Activated T-helper 1 cell treated with anti-CD3 and anti-CD28 coated beads, Interleukin-12 subunit alpha, Interleukin-12 subunit beta, Interleukin-2, Interleukin-4 antibody, amounts not matched to agents 30 ng/mL and 10 ng/mL and 1 ng/mL, durations not matched to agents 14 hours and 24 hours and 36 hours (primary cell): Measurements from ENCODE around the gene TP63. TPM values are rescaled to one million over a fixed set of nuclear protein-coding genes. Genes with fewer than 3 reads are reported as not detected.

Experiments used
- DNase-seq: peaks from one replicate; pipeline ENCODE4 v3.0.0; 2021; ENCODE audit warnings: low spot score
- H3K27ac Mint-ChIP-seq: one replicate; pipeline ENCODE4 v1.8.0; 2021; ENCODE audit warnings: mild to moderate bottlenecking, mixed read lengths
- H3K27me3 Mint-ChIP-seq: one replicate; pipeline ENCODE4 v1.8.0; 2022; ENCODE audit warnings: mild to moderate bottlenecking, moderate library complexity, mixed read lengths; ENCODE audit not compliant: insufficient read depth
- H3K36me3 Mint-ChIP-seq: one replicate; pipeline ENCODE4 v1.8.0; 2021; ENCODE audit warnings: low read depth, mixed read lengths
- H3K4me1 Mint-ChIP-seq: one replicate; pipeline ENCODE4 v1.8.0; 2021; ENCODE audit warnings: low read depth, mixed read lengths
- H3K4me3 Mint-ChIP-seq: one replicate; pipeline ENCODE4 v1.8.0; 2021; ENCODE audit warnings: mild to moderate bottlenecking, moderate library complexity, mixed read lengths
- H3K9me3 Mint-ChIP-seq: one replicate; pipeline ENCODE4 v1.8.0; 2021; ENCODE audit warnings: mixed read lengths
- intact Hi-C: fragments of 100-400 bp; cut with micrococcal nuclease; formaldehyde crosslinking; loops from one replicate; pipeline ENCODE4 v1.15.1; 2024
- total RNA-seq: library from RNA; stranded (reverse); gene quantifications from 2 replicates; pipeline ENCODE4 v1.2.3, GENCODE V29; 2022

TP63 gene
- total RNA-seq, 1 donor from 2014 or later, result 0.67 TPM

- H3K27ac Mint-ChIP-seq, result no peak overlapping the region
Measured at GRCh38 chr3:189690672-189691071, 59.5 kb downstream of the TP63 start.

GRCh38 chr3:189695400-189695799 lies 64.2 kb downstream of the TP63 start:
- no peaks in the 10 kb centered on the region for H3K36me3 Mint-ChIP-seq
- no peaks in the 10 kb centered on the region for H3K4me1 Mint-ChIP-seq
- intact Hi-C loops, result no loop called here

More at GRCh38 chr3:189690672-189691071, 59.5 kb downstream of the TP63 start:
- no peaks in the 10 kb centered on the region for H3K27me3 Mint-ChIP-seq
- no peaks in the 10 kb centered on the region for H3K9me3 Mint-ChIP-seq
- no peak overlapping the region for H3K4me3 Mint-ChIP-seq
- intact Hi-C loops, result no loop called here
- no peaks in the 10 kb centered on the region for H3K36me3 Mint-ChIP-seq
- DNase-seq, result no peak
- H3K4me1 Mint-ChIP-seq, result no peaks in the 10 kb centered on the region

GRCh38 chr3:189698811-189699210 lies 67.6 kb downstream of the TP63 start:
- Mint-ChIP-seq H3K27me3 (peaks cover 2% of the 10 kb centered on the region), H3K4me3 (no peak overlapping the region)
- intact Hi-C loops, result no loop called here

More at GRCh38 chr3:189695400-189695799, 64.2 kb downstream of the TP63 start:
- DNase-seq, result no peak
- Mint-ChIP-seq H3K27me3 (peaks cover 2% of the 10 kb centered on the region), H3K4me3 (no peak overlapping the region), H3K9me3 (no peaks in the 10 kb centered on the region), H3K27ac (no peak overlapping the region)

GRCh38 chr3:189699885-189700284 lies 68.7 kb downstream of the TP63 start:
- intact Hi-C loops, result no loop called here
- Mint-ChIP-seq H3K9me3 (no peaks in the 10 kb centered on the region), H3K27ac (no peak overlapping the region), H3K4me1 (no peaks in the 10 kb centered on the region), H3K36me3 (no peaks in the 10 kb centered on the region), H3K27me3 (peaks cover 2% of the 10 kb centered on the region), H3K4me3 (no peak overlapping the region)
- no peak for DNase-seq

More at GRCh38 chr3:189698811-189699210, 67.6 kb downstream of the TP63 start:
- no peaks in the 10 kb centered on the region for H3K4me1 Mint-ChIP-seq
- H3K36me3 Mint-ChIP-seq, result no peaks in the 10 kb centered on the region
- H3K9me3 Mint-ChIP-seq, result no peaks in the 10 kb centered on the region
- no peak overlapping the region for H3K27ac Mint-ChIP-seq
- DNase-seq, result no peak

GRCh38 chr3:189702066-189702646 lies 71.0 kb downstream of the TP63 start:
- H3K36me3 Mint-ChIP-seq, result no peaks in the 10 kb centered on the region
- no peaks in the 10 kb centered on the region for H3K4me1 Mint-ChIP-seq
- H3K9me3 Mint-ChIP-seq, result no peaks in the 10 kb centered on the region
- no peak overlapping the region for H3K27ac Mint-ChIP-seq
- DNase-seq, result no peak
- peaks cover 4% of the 10 kb centered on the region for H3K27me3 Mint-ChIP-seq
- no peak overlapping the region for H3K4me3 Mint-ChIP-seq
- intact Hi-C loops, result no loop called here

- DNase-seq, result no peak
- Mint-ChIP-seq H3K4me1 (no peaks in the 10 kb centered on the region), H3K27ac (no peak overlapping the region), H3K27me3 (peaks cover 2% of the 10 kb centered on the region), H3K4me3 (no peak overlapping the region), H3K36me3 (no peaks in the 10 kb centered on the region), H3K9me3 (no peaks in the 10 kb centered on the region)
- intact Hi-C loops, result no loop called here
Measured at GRCh38 chr3:189703865-189704264, 72.7 kb downstream of the TP63 start.

GRCh38 chr3:189708375-189708774 lies 77.2 kb downstream of the TP63 start:
- Mint-ChIP-seq H3K4me3 (no peak overlapping the region), H3K4me1 (peaks cover 17% of the 10 kb centered on the region), H3K36me3 (no peaks in the 10 kb centered on the region), H3K27ac (no peak overlapping the region), H3K9me3 (peaks cover 7% of the 10 kb centered on the region), H3K27me3 (peaks cover 2% of the 10 kb centered on the region)
- no peak for DNase-seq
- intact Hi-C loops, result no loop called here

GRCh38 chr3:189710620-189711402 lies 79.6 kb downstream of the TP63 start:
- peaks cover 29% of the 10 kb centered on the region for H3K4me1 Mint-ChIP-seq
- H3K4me3 Mint-ChIP-seq, result no peak overlapping the region
- no peaks in the 10 kb centered on the region for H3K36me3 Mint-ChIP-seq
- DNase-seq, result no peak
- H3K27me3 Mint-ChIP-seq, result peaks cover 2% of the 10 kb centered on the region
- peaks cover 7% of the 10 kb centered on the region for H3K9me3 Mint-ChIP-seq
- H3K27ac Mint-ChIP-seq, result no peak overlapping the region
- intact Hi-C loops, result no loop called here

GRCh38 chr3:189712906-189713483 lies 81.8 kb downstream of the TP63 start:
- DNase-seq, result no peak
- H3K36me3 Mint-ChIP-seq, result no peaks in the 10 kb centered on the region
- intact Hi-C loops, result no loop called here

GRCh38 chr3:189714991-189715961 lies 84.1 kb downstream of the TP63 start:
- intact Hi-C loops, result no loop called here
- no peak for DNase-seq
- H3K36me3 Mint-ChIP-seq, result no peaks in the 10 kb centered on the region
- no peak overlapping the region for H3K4me3 Mint-ChIP-seq
- H3K27me3 Mint-ChIP-seq, result no peaks in the 10 kb centered on the region
- H3K4me1 Mint-ChIP-seq, result peaks cover 29% of the 10 kb centered on the region
- no peak overlapping the region for H3K27ac Mint-ChIP-seq
- H3K9me3 Mint-ChIP-seq, result peaks cover 7% of the 10 kb centered on the region

More at GRCh38 chr3:189712906-189713483, 81.8 kb downstream of the TP63 start:
- Mint-ChIP-seq H3K9me3 (peaks cover 7% of the 10 kb centered on the region), H3K27ac (no peak overlapping the region), H3K4me3 (no peak overlapping the region), H3K27me3 (no peaks in the 10 kb centered on the region), H3K4me1 (peaks cover 29% of the 10 kb centered on the region)

GRCh38 chr3:189718215-189718614 lies 87.0 kb downstream of the TP63 start:
- no peak for DNase-seq

GRCh38 chr3:189720736-189721417 lies 89.7 kb downstream of the TP63 start:
- Mint-ChIP-seq H3K27me3 (peaks cover 3% of the 10 kb centered on the region), H3K4me3 (no peak overlapping the region), H3K4me1 (no peaks in the 10 kb centered on the region), H3K9me3 (no peaks in the 10 kb centered on the region), H3K36me3 (no peaks in the 10 kb centered on the region), H3K27ac (no peak overlapping the region)
- intact Hi-C loops, result no loop called here
- no peak for DNase-seq

More at GRCh38 chr3:189718215-189718614, 87.0 kb downstream of the TP63 start:
- intact Hi-C loops, result no loop called here
- Mint-ChIP-seq H3K36me3 (no peaks in the 10 kb centered on the region), H3K9me3 (no peaks in the 10 kb centered on the region), H3K27me3 (no peaks in the 10 kb centered on the region), H3K27ac (no peak overlapping the region), H3K4me3 (no peak overlapping the region), H3K4me1 (peaks cover 12% of the 10 kb centered on the region)
